Uterus (tissue), 4 donors: ENCODE data around the gene OSBPL9. TPM values are rescaled to one million over a fixed set of nuclear protein-coding genes. Genes with fewer than 3 reads are reported as not detected.
"Not testable (repeated sequence)": the region's sequence is repeated elsewhere in the genome, so short reads cannot be mapped to it uniquely, and the experiment has no call there.

Experiments
- DNase-seq, 2 donors: peaks; one replicate each; pipeline ENCODE4 v3.0.0-alpha.2; 2019 to 2020
- H3K27ac ChIP-seq, 2 donors: fragments of 200-600 bp; sonication (generic); 1 replicate in 1 of 2; 2 replicates in 1 of 2; pipeline ENCODE4 v1.5.1; 2016 to 2018
- H3K27me3 ChIP-seq, 2 donors: fragments of 200-600 bp; sonication (generic); one replicate each; pipeline ENCODE4 v1.5.1; 2018 to 2019; ENCODE audit warnings: control low read depth in 1 of 2
- H3K36me3 ChIP-seq, 2 donors: fragments of 200-600 bp; sonication (generic); one replicate each; pipeline ENCODE4 v1.5.1; 2019; ENCODE audit warnings: control low read depth in 1 of 2
- H3K4me1 ChIP-seq, 2 donors: fragments of 200-600 bp; sonication (generic); one replicate each; pipeline ENCODE4 v1.5.1; 2018 to 2019; ENCODE audit warnings: control low read depth in 1 of 2
- H3K4me3 ChIP-seq, 2 donors: fragments of 200-600 bp; sonication (generic); 1 replicate in 1 of 2; 2 replicates in 1 of 2; pipeline ENCODE4 v1.5.1; 2018 to 2019; ENCODE audit warnings: mild to moderate bottlenecking in 1 of 2
- H3K9me3 ChIP-seq, 2 donors: fragments of 200-600 bp; sonication (generic); one replicate each; pipeline ENCODE4 v1.5.1; 2019; ENCODE audit warnings: control low read depth in 1 of 2
- POLR2A ChIP-seq, 2 donors: fragments of 450-650 bp; IDR thresholded peaks; one replicate each; pipeline ENCODE4 v1.6.1; 2016; ENCODE audit warnings: antibody characterized with exemption in 2 of 2, mild to moderate bottlenecking in 1 of 2, moderate library complexity in 1 of 2
- intact Hi-C: fragments of 100-400 bp; cut with DNase I; formaldehyde crosslinking; loops from one replicate; pipeline ENCODE4 v1.15.1; 2023; ENCODE audit warnings: low total_unique reads
- total RNA-seq, 4 donors: library from RNA; depleted of rRNA in 3 of 4; stranded (reverse); fragments of >200 nt in 3 of 4; gene quantifications; one replicate each; pipeline versions ENCODE4 v1.1.0 to v1.2.4, GENCODE V29; 2014 to 2023
- TF ChIP-seq, protein P1 (sequence below), 4 experiments: fragments of 200-600 bp in 2 of 4; fragments of 450-650 bp in 2 of 4; sonication (generic) in 2 of 4; IDR thresholded peaks; one replicate each; pipeline ENCODE4 v1.5.1; 2016 to 2019; ENCODE audit warnings: antibody characterized with exemption in 4 of 4, mild to moderate bottlenecking in 2 of 4, moderate library complexity in 1 of 4
- donor health status: DM: yes; HTN: yes; CAD: no.

OSBPL9 gene
- total RNA-seq, 4 donors from 2014 or later, result 94.0 to 122 (median 108) TPM

GRCh38 chr1:51794260-51794659 is 177.4 kb downstream of the OSBPL9 start:
- Histone ChIP-seq H3K4me3 (no peak overlapping the region), H3K27ac (no peak overlapping the region), H3K36me3 (no peaks in the 10 kb centered on the region), H3K27me3 (no peaks in the 10 kb centered on the region), H3K9me3 (no peaks in the 10 kb centered on the region), H3K4me1 (no peaks in the 10 kb centered on the region)
- no peak for DNase-seq
- TF ChIP-seq POLR2A (IDR thresholded peaks at IDR 0.05), result no peak
- TF ChIP-seq, protein P1, sequence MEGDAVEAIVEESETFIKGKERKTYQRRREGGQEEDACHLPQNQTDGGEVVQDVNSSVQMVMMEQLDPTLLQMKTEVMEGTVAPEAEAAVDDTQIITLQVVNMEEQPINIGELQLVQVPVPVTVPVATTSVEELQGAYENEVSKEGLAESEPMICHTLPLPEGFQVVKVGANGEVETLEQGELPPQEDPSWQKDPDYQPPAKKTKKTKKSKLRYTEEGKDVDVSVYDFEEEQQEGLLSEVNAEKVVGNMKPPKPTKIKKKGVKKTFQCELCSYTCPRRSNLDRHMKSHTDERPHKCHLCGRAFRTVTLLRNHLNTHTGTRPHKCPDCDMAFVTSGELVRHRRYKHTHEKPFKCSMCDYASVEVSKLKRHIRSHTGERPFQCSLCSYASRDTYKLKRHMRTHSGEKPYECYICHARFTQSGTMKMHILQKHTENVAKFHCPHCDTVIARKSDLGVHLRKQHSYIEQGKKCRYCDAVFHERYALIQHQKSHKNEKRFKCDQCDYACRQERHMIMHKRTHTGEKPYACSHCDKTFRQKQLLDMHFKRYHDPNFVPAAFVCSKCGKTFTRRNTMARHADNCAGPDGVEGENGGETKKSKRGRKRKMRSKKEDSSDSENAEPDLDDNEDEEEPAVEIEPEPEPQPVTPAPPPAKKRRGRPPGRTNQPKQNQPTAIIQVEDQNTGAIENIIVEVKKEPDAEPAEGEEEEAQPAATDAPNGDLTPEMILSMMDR (IDR thresholded peaks at IDR 0.05), result no peak
- intact Hi-C loops, result no loop called here

- no peaks in the 10 kb centered on the region for H3K36me3 ChIP-seq
These were observed 178.0 kb downstream of the OSBPL9 start for GRCh38 chr1:51794868-51795267.

DNA sequence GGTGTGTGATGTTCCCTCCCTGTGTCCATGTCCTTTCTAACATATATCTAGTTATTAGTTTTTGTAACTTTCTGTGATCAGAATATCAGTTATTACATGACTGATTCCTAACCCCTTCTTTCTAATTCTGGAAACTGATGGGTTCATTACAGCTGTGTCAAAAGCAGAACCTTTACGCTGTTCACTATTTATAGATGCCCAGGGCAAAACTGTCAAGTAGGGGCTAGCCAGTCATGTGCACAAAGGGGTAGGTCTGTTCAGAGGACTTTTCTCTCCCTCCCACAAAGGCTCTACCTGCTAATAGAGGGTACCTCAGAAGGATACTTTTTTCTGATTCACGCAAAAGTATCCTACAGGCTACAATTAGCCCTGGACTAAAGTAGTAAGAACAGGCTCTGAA is 182.5 kb downstream of the OSBPL9 start:
- Histone ChIP-seq H3K4me3 (no peak overlapping the region), H3K27ac (no peak overlapping the region), H3K4me1 (no peaks in the 10 kb centered on the region), H3K9me3 (no peaks in the 10 kb centered on the region), H3K36me3 (no peaks in the 10 kb centered on the region), H3K27me3 (no peaks in the 10 kb centered on the region)
- DNase-seq, result no peak
- TF ChIP-seq POLR2A (IDR thresholded peaks at IDR 0.05), result no peak
- TF ChIP-seq, protein P1 (IDR thresholded peaks at IDR 0.05), result no peak
- intact Hi-C loops, result no loop called here

More at GRCh38 chr1:51794868-51795267, 178.0 kb downstream of the OSBPL9 start:
- Histone ChIP-seq H3K4me1 (no peaks in the 10 kb centered on the region), H3K4me3 (no peak overlapping the region), H3K27me3 (no peaks in the 10 kb centered on the region), H3K9me3 (no peaks in the 10 kb centered on the region), H3K27ac (no peak overlapping the region)
- intact Hi-C loops, result no loop called here
- DNase-seq, result no peak
- TF ChIP-seq, protein P1 (IDR thresholded peaks at IDR 0.05), result no peak
- TF ChIP-seq POLR2A (IDR thresholded peaks at IDR 0.05), result no peak

DNA sequence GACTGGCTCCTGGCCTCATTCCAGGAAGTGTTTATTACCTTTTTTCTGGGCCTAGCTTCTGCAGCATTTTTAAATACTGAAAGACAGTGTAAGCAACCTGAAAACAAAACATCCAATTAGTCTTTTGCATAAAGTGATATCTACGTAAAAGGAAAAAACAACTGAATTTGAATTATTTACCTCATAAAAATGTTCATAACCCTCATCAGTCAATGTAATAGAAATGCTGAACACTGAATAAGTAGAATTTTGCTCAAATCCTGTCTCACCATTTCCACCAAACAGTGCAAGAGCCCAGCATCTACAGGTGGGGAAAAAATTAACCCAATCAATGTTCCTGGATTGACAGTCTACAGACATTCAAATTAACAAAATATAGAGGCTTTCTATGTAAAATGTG is 197.6 kb downstream of the OSBPL9 start:
- Histone ChIP-seq H3K4me3 (no peak overlapping the region), H3K4me1 (no peaks in the 10 kb centered on the region), H3K27me3 (no peaks in the 10 kb centered on the region), H3K27ac (no peak overlapping the region), H3K9me3 (no peaks in the 10 kb centered on the region), H3K36me3 (no peaks in the 10 kb centered on the region)
- TF ChIP-seq, protein P1 (IDR thresholded peaks at IDR 0.05), result no peak
- no peak for TF ChIP-seq POLR2A (IDR thresholded peaks at IDR 0.05)
- intact Hi-C loops, result no loop called here
- no peak for DNase-seq

DNA sequence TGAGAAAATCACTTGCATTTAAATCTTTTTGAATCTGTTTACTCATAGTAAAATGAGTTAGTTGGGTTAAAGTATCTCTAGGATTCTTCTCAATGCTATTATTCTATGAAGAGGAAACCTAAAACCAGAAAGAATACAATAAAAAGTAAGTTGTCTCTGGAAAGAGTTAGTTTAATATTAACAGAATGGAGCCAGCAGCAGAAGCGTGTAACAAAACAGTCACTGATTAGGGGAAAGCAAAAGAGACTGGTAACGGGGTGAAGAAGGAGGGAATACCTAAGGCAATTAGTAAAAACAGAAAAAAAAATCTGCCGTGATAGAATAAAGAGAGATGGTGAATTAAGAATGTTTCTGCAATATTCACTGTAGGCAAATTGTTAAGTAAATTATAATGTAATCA is 201.6 kb downstream of the OSBPL9 start:
- DNase-seq, result no peak
- H3K36me3 ChIP-seq, result no peaks in the 10 kb centered on the region
- no peak for TF ChIP-seq POLR2A (IDR thresholded peaks at IDR 0.05)
- TF ChIP-seq, protein P1 (IDR thresholded peaks at IDR 0.05), result no peak
- no peak overlapping the region for H3K4me3 ChIP-seq
- no peak overlapping the region for H3K27ac ChIP-seq
- H3K27me3 ChIP-seq, result no peaks in the 10 kb centered on the region
- no peaks in the 10 kb centered on the region for H3K4me1 ChIP-seq
- no peaks in the 10 kb centered on the region for H3K9me3 ChIP-seq
- intact Hi-C loops, result no loop called here

DNA sequence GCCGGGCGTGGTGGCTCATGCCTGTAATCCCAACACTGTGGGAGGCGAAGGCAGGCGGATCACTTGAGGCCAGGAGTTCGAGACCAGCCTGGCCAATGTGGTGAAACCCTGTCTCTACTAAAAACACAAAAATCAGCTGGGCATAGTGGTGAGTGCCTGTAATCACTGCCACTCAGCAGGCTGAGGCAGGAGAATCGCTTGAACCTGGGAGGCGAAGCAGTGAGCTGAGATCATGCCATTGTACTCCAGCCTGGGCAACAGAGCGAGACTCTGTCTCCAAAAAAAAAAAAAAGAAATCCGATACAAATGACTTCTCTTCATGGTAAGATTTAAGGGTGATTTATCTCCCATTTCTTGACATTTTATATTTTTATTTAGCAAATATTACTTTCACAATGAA is 202.1 kb downstream of the OSBPL9 start:
- H3K9me3 ChIP-seq, DNase-seq, H3K27ac ChIP-seq, H3K36me3 ChIP-seq, H3K4me3 ChIP-seq, H3K27me3 ChIP-seq, intact Hi-C loops, H3K4me1 ChIP-seq: not testable (repeated sequence)
